Activated CD4-positive, alpha-beta T cell treated with anti-CD3 and anti-CD28 coated beads for 36 hours (primary cell): Measurements from ENCODE around the gene KRTAP10-6. TPM values are rescaled to one million over a fixed set of nuclear protein-coding genes. Genes with fewer than 3 reads are reported as not detected.
"Not testable (repeated sequence)": the region's sequence is repeated elsewhere in the genome, so short reads cannot be mapped to it uniquely, and the experiment has no call there.

Experiments used
- ATAC-seq: fragments of 200-7000 bp; cut with Tn5 transposase; one replicate; pipeline ENCODE4 v1.10.0; 2021; ENCODE audit warnings: mild to moderate bottlenecking, moderate library complexity
- CTCF ChIA-PET: fragments of 350-600 bp; sonication (Branson Sonifier 250); formaldehyde crosslinking; loops from one replicate; lab custom pipeline; 2021; ENCODE audit warnings: antibody characterized with exemption; lab: Charles Lee
- POLR2A ChIA-PET: fragments of 350-600 bp; sonication (Branson Sonifier 250); formaldehyde crosslinking; loops from one replicate; lab custom pipeline; 2021; ENCODE audit warnings: antibody characterized with exemption, inconsistent platforms; lab: Charles Lee
- DNase-seq: peaks from one replicate; pipeline ENCODE4 v3.0.0-alpha.2; 2020
- H3K27ac Mint-ChIP-seq: one replicate; pipeline ENCODE4 v1.8.0; 2021; ENCODE audit warnings: mixed read lengths
- H3K27me3 Mint-ChIP-seq: one replicate; pipeline ENCODE4 v1.8.0; 2021; ENCODE audit warnings: mixed read lengths
- H3K36me3 Mint-ChIP-seq: one replicate; pipeline ENCODE4 v1.8.0; 2021; ENCODE audit warnings: low read depth, mixed read lengths
- H3K4me1 Mint-ChIP-seq: one replicate; pipeline ENCODE4 v1.8.0; 2021; ENCODE audit warnings: mixed read lengths
- H3K4me3 Mint-ChIP-seq: one replicate; pipeline ENCODE4 v1.8.0; 2021; ENCODE audit warnings: mild to moderate bottlenecking, moderate library complexity, mixed read lengths
- H3K9me3 Mint-ChIP-seq: one replicate; pipeline ENCODE4 v1.8.0; 2021; ENCODE audit warnings: low read depth, mixed read lengths
- intact Hi-C, 2 experiments: fragments of 100-400 bp; cut with DNase I in 1 of 2; cut with micrococcal nuclease in 1 of 2; formaldehyde crosslinking; loops; one replicate each; pipeline versions ENCODE4 v1.14.2 to v1.15.1; 2022 to 2024; cut with DNase I, micrococcal nuclease
- total RNA-seq, 2 experiments: library from RNA; stranded (reverse); gene quantifications; one replicate each; pipeline ENCODE4 v1.2.3, GENCODE V29; 2021

Gene KRTAP10-6, protein sequence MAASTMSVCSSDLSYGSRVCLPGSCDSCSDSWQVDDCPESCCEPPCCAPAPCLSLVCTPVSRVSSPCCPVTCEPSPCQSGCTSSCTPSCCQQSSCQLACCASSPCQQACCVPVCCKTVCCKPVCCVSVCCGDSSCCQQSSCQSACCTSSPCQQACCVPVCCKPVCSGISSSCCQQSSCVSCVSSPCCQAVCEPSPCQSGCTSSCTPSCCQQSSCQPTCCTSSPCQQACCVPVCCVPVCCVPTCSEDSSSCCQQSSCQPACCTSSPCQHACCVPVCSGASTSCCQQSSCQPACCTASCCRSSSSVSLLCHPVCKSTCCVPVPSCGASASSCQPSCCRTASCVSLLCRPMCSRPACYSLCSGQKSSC
- total RNA-seq = not detected

DNA sequence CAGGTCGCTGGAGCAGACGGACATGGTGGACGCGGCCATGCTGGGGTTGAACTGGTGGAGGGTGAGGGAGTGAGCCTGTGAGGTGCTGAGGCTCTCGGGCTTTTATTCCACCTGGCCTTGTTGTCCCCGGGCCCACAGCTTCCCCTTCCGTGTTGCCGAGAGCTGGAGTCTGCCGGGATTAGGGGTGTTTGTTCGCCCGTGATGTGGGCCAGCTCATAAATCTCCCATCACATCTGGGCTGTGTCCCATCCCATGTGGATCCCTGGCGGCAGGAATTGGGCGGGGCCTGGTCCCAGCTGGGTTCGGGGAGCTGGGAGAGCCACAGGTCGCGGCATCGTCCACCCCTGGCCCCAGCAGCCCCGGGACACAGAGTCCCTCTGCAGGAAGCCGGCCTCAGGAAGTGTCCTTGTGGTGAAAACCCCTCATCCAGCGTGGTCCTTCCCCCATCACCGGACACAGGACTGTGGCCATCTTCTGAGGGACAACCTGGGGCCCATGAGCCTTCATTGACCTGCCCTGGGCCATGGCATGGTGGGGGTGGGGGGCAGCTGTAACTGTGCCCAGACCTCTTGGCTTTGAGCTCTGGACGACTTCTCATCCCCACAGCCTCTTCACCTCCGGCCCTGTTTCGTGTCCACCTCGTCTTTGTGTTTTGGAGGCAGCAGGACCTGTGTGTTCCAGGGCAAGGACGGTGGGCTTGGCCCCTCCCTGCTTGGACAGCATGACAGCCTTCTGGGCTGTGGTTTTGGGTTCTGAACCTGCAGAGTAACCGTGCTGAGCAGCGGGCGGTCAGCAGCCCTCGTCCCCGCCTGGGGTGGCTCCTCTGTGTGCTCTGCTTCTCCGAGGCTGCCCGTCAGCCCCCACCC lies at the start of gene KRTAP10-6:
KRTAP10-6 (minus strand) TSS at position 60 of the 866 bp plus-strand sequence; CDS start at position 39, 21 bp downstream.
- Mint-ChIP-seq H3K4me3 (no peak within 1 kb of the TSS), H3K27ac (no peak within 1 kb of the TSS), H3K9me3 (no peaks in the 10 kb centered on the region), H3K4me1 (no peaks in the 10 kb centered on the region), H3K27me3 (peaks cover 2% of the 10 kb centered on the region), H3K36me3 (no peaks in the 10 kb centered on the region)
- POLR2A ChIA-PET = no interaction called here
- intact Hi-C loops = no loop called here
- DNase-seq (no peak), ATAC-seq (no peak)
- CTCF ChIA-PET = no interaction called here

DNA sequence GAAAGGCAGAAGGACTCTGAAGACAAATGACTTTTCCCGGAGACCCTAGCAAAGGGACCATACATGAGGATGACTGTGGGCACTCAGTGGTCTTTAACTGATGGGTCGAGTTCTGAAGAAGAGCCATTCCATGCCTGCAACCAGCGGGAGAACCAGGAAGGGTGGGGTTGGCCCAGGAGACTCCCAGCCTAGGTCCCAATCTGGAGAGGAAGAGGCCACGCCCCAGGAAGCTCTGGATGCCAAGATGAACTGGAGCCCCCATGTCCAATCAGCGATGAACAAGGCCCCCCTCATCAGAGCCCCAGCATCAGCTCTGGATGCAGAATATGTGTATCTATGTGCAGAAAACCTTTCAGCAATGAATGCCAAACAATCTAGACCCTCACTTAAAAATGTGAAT lies 48.5 kb upstream of the KRTAP10-6 start:
- DNase-seq (no peak), ATAC-seq (no peak)
- Mint-ChIP-seq H3K4me3 (no peak overlapping the region), H3K36me3 (peaks cover 12% of the 10 kb centered on the region), H3K9me3 (peaks cover 32% of the 10 kb centered on the region), H3K27me3 (no peaks in the 10 kb centered on the region), H3K27ac (no peak overlapping the region), H3K4me1 (no peaks in the 10 kb centered on the region)
- intact Hi-C loops = no loop called here
- CTCF ChIA-PET = no interaction called here
- POLR2A ChIA-PET = no interaction called here

GRCh38 chr21:44639331-44639655 lies 47.0 kb upstream of the KRTAP10-6 start:
- Mint-ChIP-seq H3K36me3 (peaks cover 6% of the 10 kb centered on the region), H3K4me1 (no peaks in the 10 kb centered on the region), H3K9me3 (peaks cover 24% of the 10 kb centered on the region), H3K27me3 (no peaks in the 10 kb centered on the region), H3K27ac (no peak overlapping the region), H3K4me3 (no peak overlapping the region)
- ChIA-PET CTCF (no interaction called here), POLR2A (no interaction called here)
- ATAC-seq (no peak), DNase-seq (no peak)
- intact Hi-C loops = no loop called here

DNA sequence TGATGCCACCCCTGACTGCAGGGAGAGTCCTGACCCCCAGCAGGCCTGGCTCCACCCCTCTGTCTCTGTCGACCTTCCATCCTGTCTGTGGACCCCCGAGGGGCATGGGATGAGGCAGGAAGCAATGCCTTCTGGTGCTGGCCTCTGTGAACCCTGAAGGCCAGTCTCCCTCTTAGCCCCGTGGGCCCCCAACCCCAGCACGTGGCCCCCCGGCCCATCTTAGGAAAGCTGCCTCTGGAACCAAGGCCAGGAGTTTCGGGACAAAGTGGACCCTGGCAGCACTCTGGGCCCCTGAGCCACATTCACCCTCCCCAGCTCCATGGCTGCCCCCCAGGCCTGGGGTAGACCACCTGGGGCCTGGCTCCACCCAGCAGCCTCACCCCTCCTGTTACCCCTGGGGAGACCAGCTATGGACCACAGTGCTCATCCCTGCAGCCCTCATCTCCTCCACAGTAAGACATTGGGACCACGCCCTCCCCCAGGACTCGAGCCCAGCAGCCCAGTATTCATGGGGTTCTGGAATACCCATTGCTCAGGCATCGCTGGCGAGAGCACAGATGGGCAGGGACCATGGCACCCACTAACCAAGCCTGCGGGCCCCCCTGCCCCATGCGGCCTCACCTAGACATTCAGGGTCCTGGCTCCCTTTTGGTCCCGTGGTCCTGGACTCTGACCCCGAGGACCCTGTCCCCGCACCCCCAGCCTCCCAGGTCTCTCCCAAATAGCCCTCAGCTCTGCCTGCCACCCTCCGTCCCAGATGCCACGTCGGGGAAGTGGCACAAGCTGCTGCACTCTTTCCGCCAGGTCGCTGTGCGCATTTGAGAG lies 46.4 kb upstream of the KRTAP10-6 start:
- peaks cover 20% of the 10 kb centered on the region for H3K9me3 Mint-ChIP-seq
- H3K27me3 Mint-ChIP-seq, CTCF ChIA-PET, DNase-seq, H3K36me3 Mint-ChIP-seq, H3K27ac Mint-ChIP-seq, H3K4me3 Mint-ChIP-seq, POLR2A ChIA-PET, ATAC-seq, intact Hi-C loops, H3K4me1 Mint-ChIP-seq: not testable (repeated sequence)

DNA sequence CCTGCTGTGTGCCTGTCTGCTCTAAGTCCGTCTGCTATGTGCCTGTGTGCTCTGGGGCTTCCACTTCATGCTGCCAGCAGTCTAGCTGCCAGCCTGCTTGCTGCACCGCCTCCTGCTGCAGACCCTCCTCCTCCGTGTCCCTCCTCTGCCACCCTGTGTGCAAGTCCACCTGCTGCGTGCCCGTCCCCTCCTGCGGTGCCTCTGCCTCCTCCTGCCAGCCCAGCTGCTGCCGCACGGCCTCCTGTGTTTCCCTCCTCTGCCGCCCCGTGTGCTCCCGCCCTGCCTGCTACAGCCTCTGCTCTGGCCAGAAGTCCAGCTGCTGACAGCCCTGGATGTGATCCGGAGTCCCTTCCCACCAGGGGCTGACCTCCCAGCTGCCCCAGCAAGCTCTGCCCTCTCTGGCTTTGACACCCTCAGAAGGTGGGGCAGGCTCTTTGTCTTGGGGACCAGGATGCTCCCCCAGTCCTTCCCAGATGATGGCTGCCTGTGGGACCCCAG lies 45.6 kb upstream of the KRTAP10-6 start:
- H3K27me3 Mint-ChIP-seq, H3K27ac Mint-ChIP-seq, POLR2A ChIA-PET, intact Hi-C loops, DNase-seq, H3K36me3 Mint-ChIP-seq, CTCF ChIA-PET, H3K4me1 Mint-ChIP-seq, ATAC-seq, H3K4me3 Mint-ChIP-seq: not testable (repeated sequence)
- H3K9me3 Mint-ChIP-seq = peaks cover 18% of the 10 kb centered on the region

GRCh38 chr21:44637018-44637850 lies 44.9 kb upstream of the KRTAP10-6 start, which contains the start of gene KRTAP10-10:
TSS of gene KRTAP10-10 (plus strand) at chr21:44637356. CDS start at chr21:44637418, 62 bp downstream.
- no peak within 1 kb of the TSS for H3K4me3 Mint-ChIP-seq
- no peaks in the 10 kb centered on the region for H3K27me3 Mint-ChIP-seq
- H3K4me1 Mint-ChIP-seq = no peaks in the 10 kb centered on the region
- intact Hi-C loops = no loop called here
- peaks cover 3% of the 10 kb centered on the region for H3K36me3 Mint-ChIP-seq
- CTCF ChIA-PET = no interaction called here
- ATAC-seq = no peak
- POLR2A ChIA-PET = no interaction called here
- DNase-seq = no peak
- H3K27ac Mint-ChIP-seq = no peak within 1 kb of the TSS
- H3K9me3 Mint-ChIP-seq = peaks cover 17% of the 10 kb centered on the region

DNA sequence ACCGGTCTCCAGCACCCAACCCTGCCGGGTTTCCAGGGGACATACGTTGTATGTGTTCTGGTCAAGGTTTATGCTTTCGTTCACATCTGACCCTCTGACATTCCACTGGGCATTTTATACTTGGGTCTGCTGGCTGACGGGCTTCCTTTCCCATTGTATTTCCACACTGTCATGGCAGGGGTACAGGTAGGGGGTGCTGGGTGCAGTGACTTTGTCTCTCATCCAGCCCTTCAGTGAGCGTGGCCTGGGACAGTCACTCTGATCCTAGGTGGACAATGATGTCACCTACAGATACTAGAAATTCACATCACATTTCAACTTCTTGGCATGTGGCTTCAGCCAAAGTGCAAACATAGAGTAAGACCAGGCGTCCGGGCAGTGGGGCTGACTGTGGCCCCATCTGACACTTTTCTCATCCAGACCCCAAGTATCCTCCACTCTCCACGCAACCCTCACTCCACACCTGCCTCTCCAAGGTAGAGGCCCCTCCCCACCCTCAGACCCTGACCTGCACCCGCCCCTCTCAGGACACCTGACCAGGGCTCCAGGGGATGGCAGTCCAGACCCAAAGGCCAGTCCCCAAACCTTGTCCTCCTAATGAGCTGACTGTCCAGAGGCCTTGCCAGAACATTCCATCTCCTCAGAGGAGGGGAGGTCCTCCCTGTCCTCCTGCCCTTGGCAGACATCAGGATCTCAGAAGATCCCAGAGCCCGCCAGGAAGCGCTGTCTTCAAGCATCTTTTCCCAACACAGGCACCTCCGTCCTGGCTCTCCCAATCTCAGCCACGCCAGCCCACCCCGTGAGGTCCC lies 44.1 kb upstream of the KRTAP10-6 start:
- no peak overlapping the region for H3K27ac Mint-ChIP-seq
- intact Hi-C loops = no loop called here
- no peaks in the 10 kb centered on the region for H3K27me3 Mint-ChIP-seq
- H3K36me3 Mint-ChIP-seq = peaks cover 6% of the 10 kb centered on the region
- POLR2A ChIA-PET = no interaction called here
- peaks cover 19% of the 10 kb centered on the region for H3K9me3 Mint-ChIP-seq
- CTCF ChIA-PET = no interaction called here
- ATAC-seq (no peak), DNase-seq (no peak)
- no peaks in the 10 kb centered on the region for H3K4me1 Mint-ChIP-seq
- no peak overlapping the region for H3K4me3 Mint-ChIP-seq

DNA sequence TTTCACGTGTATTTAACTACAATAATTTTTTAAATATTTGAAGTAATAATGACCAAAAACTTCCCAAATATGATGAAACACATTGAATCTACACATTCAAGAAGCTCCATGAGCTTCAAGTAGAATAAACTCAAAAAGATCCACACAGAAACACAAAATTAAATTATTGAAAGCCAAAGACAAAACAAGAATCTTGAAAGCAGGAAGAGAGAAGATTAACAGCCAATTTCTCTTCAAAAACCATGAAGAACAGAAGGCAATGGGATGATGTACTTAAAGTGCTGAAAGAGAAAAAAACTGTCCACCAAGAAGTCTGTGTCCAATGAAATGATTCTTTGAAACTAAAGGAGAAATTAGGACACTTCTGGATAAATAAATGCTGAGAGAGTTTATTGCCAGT lies 39.8 kb upstream of the KRTAP10-6 start:
- Mint-ChIP-seq H3K27me3 (no peaks in the 10 kb centered on the region), H3K9me3 (peaks cover 28% of the 10 kb centered on the region), H3K27ac (no peak overlapping the region), H3K4me1 (peaks cover 21% of the 10 kb centered on the region), H3K4me3 (no peak overlapping the region), H3K36me3 (peaks cover 5% of the 10 kb centered on the region)
- intact Hi-C loops = no loop called here
- DNase-seq = no peak
- ChIA-PET POLR2A (no interaction called here), CTCF (interaction anchor here (1.5 kb wide), 1 partner anchor 11 kb away, joined by 4 read pairs; no protein-coding TSS in a partner anchor)
- ATAC-seq = no peak

DNA sequence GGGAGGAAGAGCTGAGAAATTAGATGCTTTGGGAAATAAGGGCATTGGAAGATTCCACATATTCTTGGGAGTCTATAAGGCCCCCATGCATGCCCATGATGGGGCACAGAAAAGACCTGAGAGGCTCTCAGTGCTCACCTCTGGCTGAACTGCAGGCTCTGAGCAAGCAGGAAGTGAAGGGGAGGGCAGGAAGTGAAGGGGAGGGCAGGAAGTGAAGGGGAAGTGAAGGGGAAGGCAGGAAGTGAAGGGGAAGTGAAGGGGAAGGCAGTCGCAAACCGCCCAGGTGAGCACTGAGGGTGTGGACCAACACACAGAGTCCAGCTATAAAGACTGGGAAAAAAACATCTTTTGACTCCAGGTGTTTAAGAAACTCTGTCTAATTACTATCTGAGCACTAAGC lies 38.1 kb upstream of the KRTAP10-6 start:
- H3K27ac Mint-ChIP-seq = peak overlapping the region; percentile 27
- H3K9me3 Mint-ChIP-seq = peaks cover 28% of the 10 kb centered on the region
- ATAC-seq (no peak), DNase-seq (no peak)
- ChIA-PET CTCF (no interaction called here), POLR2A (no interaction called here)
- intact Hi-C loops = no loop called here
- H3K36me3 Mint-ChIP-seq = peaks cover 5% of the 10 kb centered on the region
- H3K27me3 Mint-ChIP-seq = no peaks in the 10 kb centered on the region
- H3K4me3 Mint-ChIP-seq = no peak overlapping the region
- peaks cover 21% of the 10 kb centered on the region for H3K4me1 Mint-ChIP-seq

- Mint-ChIP-seq H3K27me3 (no peaks in the 10 kb centered on the region), H3K4me3 (no peak overlapping the region), H3K4me1 (peaks cover 21% of the 10 kb centered on the region), H3K9me3 (peaks cover 41% of the 10 kb centered on the region), H3K36me3 (peaks cover 7% of the 10 kb centered on the region), H3K27ac (no peak overlapping the region)
- no peak for ATAC-seq
- CTCF ChIA-PET = interaction anchor here (0.6 kb wide), 1 partner anchor 74 kb away, joined by 3 read pairs; no protein-coding TSS in a partner anchor
- no peak for DNase-seq
- POLR2A ChIA-PET = no interaction called here
- intact Hi-C loops = no loop called here
These were observed 36.5 kb upstream of the KRTAP10-6 start for GRCh38 chr21:44628707-44629391.
